Right renal pelvis (tissue), 4 donors: ENCODE data around the gene HMCN2. TPM values are rescaled to one million over a fixed set of nuclear protein-coding genes. Genes with fewer than 3 reads are reported as not detected.
"Not testable (repeated sequence)": the region's sequence is repeated elsewhere in the genome, so short reads cannot be mapped to it uniquely, and the experiment has no call there.

ENCODE experiments used
- DNase-seq, 4 donors: peaks; one replicate each; pipeline ENCODE4 v3.0.0-alpha.2; 2013; ENCODE audit warnings: low read depth in 4 of 4, low spot score in 3 of 4, missing footprints in 1 of 4
- polyA plus RNA-seq, 4 donors: library from polyadenylated mRNA; unstranded; fragments of 120-200 nt; gene quantifications; one replicate each; pipeline ENCODE4 v1.2.1, GENCODE V29; 2013; ENCODE audit not compliant: insufficient read length in 4 of 4

HMCN2 gene
- polyA plus RNA-seq, 4 donors, result 0.50 to 1.6 (median 0.79) TPM

DNA sequence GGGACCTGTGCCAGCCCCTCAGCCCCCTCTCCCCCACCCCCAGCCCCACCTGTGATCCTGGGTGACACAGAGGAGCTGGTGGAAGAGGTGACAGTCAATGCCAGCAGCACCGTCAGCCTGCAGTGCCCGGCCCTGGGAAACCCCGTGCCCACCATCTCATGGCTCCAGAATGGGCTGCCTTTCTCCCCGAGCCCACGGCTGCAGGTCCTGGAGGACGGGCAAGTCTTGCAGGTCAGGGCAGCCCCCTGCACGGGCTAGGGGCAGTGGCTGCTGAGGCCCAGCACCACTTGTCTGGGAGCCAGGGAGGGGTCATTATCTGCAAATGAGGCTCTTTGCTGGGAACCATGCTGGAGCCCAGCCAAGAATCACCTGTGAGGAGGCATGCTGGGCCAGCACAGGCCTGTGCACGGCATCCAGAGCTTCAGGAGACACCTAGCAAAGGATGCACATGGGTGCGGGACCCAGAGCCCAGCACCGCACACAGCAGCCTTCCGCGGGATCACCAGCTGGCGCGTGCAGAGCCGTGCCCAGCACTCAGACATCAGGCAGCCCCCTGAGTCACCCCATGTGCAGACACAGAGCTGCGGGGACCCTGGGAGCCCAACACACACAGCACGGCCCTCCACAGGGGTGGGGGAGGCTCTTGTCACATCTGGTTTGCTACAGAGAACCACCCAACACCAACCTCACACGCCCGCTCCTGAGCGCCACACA lies 117.2 kb downstream of the HMCN2 start:
- DNase-seq, result no peak

DNA sequence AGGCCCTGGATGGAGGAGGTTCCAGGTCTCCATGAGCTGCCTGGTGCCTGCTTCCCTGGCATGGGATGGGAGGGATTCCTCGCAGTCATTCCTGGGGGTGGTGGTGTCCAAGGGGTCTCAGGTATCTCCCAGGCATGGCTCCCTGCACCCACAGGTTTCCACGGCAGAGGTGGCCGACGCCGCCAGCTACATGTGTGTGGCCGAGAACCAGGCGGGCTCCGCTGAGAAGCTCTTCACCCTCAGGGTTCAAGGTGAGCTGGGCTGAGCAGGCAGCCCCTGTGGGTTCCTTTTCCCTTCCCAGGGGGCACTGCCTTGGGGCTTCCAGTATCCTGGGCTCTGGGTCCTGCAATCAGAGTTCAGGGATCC lies 117.8 kb downstream of the HMCN2 start:
- no peak for DNase-seq

DNA sequence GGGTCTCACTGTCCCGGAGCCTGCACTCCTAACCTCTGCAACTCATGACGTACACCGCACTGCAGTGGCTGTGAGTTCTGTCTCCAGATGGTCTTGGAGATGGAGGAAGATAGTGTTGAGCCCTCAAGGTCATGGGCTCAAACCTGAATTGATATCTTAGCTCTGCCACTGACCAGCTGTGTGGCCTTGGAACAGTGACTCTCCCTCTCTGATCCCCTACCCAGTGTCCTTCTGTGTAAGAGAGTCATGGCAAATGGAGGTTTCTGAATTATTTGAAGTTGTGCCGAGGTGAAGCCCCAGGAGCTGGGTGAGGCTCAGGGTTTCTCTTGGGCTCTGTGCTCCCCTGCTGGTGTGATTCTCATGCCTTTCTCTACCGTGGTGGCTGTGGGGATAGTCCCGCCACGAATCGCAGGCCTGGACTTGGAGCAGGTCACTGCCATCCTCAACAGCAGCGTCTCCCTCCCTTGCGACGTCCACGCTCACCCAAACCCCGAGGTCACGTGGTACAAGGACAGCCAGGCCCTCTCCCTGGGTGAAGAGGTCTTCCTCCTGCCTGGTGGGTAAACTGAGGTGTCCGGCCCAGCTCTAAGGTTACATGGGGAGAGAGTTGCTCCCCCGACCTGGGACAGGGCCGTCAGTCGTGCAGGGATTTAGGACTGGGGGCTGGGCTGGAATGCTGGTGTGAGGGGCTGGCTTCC lies 118.6 kb downstream of the HMCN2 start:
- DNase-seq, result no peak

DNA sequence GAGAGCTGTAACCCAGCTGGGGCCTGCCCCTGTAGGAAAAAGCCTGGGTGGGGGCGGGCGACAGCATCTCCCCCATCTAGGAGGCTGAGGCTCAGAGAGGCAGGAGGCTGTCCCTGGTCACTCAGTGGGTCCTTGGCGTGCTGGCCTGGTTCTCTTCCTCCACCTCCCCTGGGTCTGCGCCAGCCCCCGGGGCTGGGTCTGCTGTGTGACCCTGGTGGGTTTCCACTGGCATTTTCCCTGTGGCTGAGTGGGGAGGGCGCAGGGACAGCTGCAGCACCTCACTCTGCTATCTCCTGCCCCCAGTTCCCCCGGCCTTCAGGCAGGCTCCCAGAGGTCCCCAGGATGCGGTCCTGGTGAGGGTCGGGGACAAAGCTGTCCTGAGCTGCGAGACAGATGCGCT lies 119.7 kb downstream of the HMCN2 start:
- no peak for DNase-seq

DNA sequence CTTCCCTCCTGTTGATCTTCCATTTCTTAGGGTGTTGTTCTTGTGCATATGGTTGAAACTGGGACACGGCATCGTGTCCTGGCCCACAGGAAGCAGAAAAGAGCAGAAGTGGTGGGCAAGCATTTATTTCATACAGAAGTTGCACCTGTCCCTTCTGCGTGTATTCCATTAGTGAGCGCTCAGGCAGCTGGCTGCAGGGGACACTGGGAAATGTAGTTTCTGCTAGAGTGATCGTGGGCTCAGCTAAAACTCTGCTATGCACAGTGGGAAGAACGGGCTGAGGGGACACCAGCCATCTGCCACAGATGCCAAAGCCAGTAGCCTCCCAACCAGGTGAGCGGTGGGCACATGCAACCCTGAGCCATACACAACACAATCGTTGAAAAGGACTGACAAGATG lies 121.8 kb downstream of the HMCN2 start:
- DNase-seq, result no peak

DNA sequence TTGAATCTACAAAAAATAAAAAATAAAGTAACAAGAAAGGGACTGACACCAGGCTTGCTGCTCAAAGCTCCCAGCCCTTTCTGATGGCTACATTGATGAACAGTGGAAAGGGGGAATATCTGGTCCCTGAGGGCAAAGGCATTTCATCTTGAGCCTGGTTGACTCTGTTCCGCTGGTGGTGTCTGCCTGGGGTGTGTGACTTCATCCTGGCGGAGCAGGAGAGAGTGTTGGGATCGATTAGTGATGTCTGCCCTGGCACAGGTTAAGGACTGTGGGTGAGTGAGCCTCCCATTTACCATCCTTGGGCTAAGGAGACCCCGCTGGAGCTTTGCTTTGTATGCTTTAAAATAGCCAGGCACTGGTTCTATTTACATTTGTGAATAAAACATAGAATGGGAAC lies 122.3 kb downstream of the HMCN2 start:
- no peak for DNase-seq

DNA sequence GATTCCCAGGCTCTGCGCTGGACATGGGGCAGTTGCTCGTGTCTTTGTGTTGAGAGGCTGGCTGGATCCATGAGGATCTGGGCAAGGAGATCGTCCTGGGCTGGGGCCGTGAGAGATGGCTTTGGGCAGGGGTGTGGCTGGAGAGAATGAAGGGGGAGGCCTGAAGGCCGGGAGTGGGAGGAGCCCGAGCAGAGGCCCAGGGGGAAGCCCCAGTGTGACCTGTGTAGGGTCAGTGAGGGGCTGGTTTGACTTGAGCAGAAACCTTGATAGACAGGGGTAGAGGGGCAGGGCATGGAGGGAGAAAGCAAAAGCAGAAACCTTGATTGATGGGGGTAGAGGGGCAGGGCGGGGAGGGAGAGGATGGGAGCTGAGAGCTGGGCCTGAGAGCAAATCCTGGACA lies 124.8 kb downstream of the HMCN2 start:
- no peak for DNase-seq

DNA sequence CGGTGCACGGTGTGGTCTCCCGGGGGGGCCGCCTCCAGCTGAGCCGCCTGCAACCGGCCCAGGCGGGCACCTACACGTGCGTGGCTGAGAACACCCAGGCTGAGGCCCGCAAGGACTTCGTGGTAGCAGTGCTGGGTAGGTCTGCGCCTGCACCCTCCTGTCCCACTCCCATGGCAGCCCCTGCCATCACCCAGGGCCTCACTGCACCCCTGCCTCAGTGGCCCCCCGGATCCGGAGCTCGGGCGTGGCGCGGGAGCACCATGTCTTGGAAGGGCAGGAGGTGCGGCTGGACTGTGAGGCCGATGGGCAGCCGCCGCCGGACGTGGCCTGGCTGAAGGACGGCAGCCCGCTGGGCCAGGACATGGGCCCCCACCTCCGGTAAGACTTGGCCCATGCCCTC lies 125.4 kb downstream of the HMCN2 start:
- no peak for DNase-seq

DNA sequence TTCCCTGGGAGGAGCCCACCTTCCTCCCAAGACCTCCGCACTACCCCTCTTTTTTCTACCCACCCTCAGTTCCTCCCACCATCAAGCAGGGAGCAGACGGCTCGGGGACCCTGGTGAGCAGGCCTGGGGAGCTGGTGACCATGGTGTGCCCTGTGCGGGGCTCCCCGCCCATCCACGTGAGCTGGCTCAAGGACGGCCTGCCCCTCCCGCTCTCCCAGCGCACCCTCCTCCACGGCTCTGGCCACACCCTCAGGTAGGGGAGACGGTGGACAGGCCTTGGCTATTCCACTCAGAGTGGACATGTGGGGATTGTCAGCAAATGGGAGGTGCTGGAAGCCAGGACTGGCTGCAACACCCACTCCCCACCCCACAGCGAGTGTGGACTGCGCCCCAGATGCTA lies 126.3 kb downstream of the HMCN2 start:
- DNase-seq, result no peak

DNA sequence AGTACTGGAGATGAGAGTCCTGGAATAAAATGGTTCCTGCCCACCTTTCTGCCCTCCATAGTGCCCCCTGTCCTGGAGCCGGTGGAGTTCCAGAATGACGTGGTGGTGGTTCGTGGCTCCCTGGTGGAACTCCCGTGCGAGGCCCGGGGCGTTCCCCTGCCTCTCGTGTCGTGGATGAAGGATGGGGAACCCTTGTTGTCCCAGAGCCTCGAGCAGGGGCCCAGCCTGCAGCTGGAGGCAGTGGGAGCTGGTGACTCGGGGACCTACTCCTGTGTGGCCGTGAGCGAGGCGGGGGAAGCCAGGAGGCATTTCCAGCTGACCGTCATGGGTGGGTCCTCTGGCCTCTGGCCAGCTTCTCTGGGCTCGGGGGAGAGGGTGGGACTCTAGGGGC lies 128.1 kb downstream of the HMCN2 start:
- DNase-seq, result no peak

DNA sequence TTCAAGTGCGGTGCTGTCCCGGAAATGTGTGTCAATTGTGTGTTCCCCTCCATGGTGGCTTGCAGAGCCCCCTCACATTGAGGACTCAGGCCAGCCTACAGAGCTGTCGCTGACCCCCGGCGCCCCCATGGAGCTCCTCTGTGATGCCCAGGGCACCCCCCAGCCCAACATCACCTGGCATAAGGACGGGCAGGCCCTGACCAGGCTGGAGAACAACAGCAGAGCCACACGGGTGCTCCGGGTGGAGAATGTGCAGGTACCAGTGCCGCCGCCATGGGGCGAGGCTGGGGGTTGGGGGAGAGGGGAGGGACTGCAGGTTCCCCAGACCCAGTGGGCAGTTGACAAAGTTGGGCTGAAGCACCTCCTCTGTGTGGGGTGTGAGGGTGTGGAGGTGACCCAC lies 128.8 kb downstream of the HMCN2 start:
- no peak for DNase-seq

DNA sequence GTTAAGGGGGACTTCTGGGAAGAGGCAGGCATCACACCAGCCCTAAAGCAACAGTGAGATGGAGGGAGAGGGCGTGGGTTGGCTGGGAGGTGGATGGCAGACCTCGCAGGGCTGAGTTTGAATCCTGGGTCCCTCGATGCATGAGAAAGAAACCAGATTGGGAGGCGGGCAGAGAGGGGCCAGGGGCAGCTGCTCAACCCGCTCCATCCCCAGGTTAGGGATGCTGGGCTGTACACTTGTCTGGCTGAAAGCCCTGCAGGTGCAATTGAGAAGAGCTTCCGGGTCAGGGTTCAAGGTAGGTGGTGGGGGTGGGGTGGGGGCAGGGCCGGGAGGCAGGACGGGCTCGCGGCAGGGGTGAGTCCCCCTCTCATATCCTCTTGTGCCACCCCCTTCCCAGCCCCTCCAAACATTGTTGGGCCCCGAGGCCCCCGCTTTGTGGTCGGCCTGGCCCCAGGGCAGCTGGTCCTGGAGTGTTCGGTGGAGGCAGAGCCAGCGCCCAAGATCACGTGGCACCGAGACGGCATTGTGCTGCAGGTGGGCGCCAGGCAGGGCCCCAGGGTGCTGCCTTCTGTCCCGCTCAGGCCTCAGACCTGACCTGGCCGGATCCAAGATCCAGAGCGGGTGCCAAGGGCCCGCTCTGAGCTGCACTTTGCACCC lies 129.4 kb downstream of the HMCN2 start:
- DNase-seq, result no peak

DNA sequence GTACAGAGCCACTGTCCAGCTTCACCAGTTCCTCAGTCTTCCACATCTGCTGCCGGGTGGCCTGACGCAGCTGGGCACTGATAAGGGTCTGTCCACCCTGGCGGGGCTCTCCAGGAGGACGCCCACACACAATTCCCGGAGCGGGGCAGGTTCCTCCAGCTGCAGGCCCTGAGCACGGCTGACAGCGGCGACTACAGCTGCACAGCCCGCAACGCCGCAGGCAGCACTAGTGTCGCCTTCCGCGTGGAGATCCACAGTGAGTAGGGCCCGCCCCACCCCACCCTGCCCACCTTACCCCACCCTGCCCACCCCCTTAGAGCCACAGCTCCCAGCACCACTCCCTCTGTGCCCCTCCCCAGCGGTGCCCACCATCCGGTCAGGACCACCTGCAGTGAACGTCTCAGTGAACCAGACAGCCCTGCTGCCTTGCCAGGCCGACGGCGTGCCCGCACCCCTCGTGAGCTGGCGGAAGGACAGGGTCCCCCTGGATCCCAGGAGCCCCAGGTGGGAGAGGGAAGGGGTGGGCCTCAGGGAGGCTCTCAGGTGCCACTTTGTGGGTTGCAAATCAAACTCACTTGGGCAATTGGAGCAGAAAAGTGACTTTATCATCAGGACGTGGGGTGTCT lies 130.4 kb downstream of the HMCN2 start:
- DNase-seq, result no peak

DNA sequence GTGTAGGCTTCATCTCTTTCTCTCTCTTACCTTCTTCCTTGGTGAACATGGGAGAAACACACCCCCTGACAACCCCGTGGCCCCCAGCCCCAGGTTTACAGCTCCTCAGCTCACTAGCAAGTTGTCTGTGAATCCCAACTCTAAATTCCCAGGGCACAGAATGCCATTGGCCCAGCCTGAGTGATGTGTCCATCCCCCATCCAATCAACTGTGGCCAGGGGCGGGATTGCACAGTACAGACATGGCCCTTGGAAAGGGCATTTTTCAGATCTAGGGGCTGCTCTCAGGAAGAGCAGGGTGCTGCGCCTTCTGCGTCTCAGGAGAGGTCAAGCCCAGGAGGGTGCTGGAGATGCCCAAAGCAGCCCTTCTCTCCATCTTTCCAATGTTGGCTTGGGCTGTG lies 131.0 kb downstream of the HMCN2 start:
- DNase-seq, result no peak

DNA sequence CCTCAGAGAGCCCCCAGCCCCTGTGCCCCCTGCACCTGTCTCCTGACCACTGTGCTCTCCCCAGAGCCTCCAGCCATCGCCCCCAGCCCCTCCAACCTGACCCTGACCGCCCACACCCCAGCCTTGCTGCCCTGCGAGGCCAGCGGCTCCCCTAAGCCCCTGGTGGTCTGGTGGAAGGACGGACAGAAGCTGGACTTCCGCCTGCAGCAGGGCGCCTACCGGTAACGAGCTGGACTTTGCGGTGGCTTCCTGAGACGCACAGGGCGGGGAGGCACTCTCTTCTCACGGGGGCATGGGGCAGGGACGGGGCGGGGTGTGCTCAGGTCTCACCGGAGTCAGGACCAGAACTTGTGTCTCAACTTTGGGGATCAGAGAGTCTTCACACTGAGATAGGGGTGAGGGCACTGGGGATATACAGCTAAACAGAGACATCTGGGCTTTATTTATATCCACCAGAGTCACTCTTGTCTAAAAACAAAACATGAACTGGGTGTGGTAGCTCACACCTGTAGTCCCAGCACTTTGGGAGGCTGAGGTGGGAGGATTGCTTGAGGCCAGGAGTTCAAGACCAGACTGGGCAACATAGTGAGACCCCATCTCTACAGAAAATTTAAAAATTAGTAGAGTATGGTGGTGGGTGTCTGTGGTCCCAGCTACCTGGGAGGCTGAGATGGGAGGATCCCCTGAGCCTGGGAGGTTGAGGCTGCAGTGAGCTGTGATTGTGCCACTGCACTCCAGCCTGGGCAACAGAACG lies 133.1 kb downstream of the HMCN2 start:
- no peak for DNase-seq

DNA sequence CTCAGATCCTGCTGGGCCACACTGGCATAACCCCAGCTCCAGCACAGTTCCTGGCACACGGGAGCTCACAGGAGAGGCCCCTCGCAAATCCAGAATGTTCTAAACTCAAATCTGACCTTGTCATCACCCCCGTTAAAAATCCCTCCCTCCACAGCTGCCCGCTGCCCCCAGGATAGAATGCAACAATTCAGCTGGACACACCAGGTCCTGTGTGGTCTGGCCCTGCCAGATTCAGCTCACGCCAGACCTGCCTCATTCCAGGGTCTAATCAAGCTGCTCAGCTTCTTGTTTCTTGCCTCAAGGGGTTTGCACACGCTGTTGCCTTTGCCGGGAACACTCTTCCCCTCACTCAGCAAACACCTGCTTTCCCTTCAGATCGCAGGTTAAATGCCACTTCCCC lies 134.2 kb downstream of the HMCN2 start:
- no peak for DNase-seq

DNA sequence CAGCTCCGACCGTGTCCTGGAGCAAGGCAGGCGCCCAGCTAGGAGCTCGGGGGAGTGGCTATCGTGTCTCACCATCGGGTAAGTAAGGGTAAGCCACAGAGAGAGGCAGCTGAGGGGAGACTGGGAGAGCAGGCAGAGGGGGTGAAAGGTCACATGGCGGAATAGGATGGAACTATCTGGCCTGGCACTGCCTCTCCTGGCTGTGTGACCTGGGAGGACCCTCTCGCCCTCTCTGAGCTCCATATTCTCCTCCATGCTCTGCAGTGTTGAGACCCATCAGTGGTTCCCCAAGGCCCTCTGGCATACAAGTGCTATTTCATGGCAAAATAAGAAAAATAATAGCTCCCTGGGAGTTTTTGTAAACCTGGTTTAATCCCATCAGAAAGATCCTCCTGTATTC lies 135.3 kb downstream of the HMCN2 start:
- no peak for DNase-seq

DNA sequence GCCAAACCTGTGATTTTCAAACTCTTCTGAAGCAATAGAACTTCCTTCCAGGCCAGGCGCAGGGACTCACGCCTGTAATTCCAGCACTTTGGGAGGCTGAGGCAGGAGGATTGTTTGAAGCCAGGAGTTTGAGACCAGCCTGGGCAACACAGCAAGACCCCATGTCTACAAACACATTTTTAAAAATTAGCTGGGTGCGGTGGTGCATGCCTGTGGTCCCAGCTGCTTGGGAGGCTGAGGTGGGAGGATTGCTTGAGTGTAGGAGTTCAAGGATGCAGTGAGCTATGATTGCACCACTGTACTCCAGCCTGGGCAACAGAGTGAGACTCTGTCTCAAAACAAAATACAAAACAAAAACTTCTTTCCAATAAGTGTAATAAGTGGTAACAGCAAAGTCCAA lies 136.2 kb downstream of the HMCN2 start:
- DNase-seq, result not testable (repeated sequence)

DNA sequence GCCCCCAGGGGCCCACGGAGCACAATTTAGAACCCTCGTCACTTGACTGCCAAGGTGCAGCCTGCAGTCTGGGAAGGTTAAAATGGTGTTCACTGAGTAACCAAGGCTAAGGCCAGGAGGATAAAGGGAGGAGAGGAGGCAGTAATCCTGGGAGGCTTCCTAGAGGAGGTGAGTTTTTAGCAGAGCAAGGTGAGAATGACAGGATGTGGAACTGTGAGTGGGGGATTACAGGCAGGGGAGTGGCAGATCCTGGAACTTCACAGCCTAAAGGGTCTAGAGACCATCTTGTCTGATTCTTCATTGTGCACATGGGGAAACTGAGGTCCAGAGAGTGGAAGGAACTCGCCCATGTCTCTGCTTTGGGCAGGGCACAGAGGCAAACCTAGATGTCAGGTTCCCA lies 136.7 kb downstream of the HMCN2 start:
- DNase-seq, result no peak

DNA sequence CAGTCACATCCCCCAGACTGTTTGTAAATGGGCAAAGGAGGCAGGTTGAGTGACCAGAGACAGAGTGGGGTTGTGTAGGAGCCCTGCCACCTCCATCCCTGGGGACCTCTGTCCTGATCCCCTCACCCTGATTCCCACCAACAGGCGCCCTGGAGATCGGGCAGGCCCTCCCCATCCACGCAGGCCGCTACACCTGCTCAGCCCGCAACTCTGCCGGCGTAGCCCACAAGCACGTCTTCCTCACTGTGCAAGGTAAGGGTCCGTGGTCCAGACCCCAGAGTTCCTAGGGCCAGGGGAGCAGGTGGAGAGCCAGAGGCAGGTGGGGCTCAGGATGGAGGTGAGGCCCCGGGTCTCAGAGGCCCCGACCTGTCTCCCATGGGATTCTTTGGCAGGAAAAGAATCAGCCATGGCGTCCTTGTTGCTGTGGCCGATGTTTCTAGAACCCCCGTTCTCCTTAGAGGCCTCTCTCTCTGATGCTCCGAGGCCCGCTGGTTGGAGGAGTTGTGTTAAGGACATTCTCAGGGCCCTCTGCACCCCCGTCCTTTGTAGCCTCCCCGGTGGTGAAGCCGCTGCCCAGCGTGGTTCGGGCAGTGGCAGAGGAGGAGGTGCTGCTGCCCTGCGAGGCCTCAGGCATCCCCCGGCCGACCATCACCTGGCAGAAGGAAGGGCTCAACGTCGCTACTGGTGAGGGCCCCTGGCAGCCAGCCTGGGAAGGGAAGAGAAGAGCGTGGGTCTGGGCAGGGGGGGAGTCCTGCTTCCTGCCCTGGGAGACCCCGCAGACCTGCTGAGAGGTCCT lies 137.3 kb downstream of the HMCN2 start:
- DNase-seq, result no peak
